Aorta (tissue), 5 donors: ENCODE results near the gene CASP8. TPM values are rescaled to one million over a fixed set of nuclear protein-coding genes. Genes with fewer than 3 reads are reported as not detected.

ENCODE experiments used
- ATAC-seq: fragments of 200-7000 bp; cut with Tn5 transposase; one replicate; pipeline ENCODE4 v1.9.1; 2022; ENCODE audit warnings: moderate library complexity; ENCODE audit not compliant: low FRiP score
- DNase-seq, 2 donors: peaks; one replicate each; pipeline ENCODE4 v3.0.0-alpha.2; 2020
- H3K27ac ChIP-seq, 2 donors: one replicate each; pipeline ENCODE4 v1.5.1; 2013; ENCODE audit warnings: low read length in 2 of 2, mild to moderate bottlenecking in 2 of 2, moderate library complexity in 2 of 2, control low read depth in 1 of 2, inconsistent platforms in 1 of 2, low read depth in 1 of 2
- H3K27me3 ChIP-seq, 2 donors: one replicate each; pipeline ENCODE4 v1.6.1; 2013; ENCODE audit warnings: control low read depth in 1 of 2, low read length in 1 of 2, mild to moderate bottlenecking in 1 of 2, moderate library complexity in 1 of 2; ENCODE audit not compliant: insufficient read depth in 2 of 2, control insufficient read depth in 1 of 2
- H3K36me3 ChIP-seq, 2 donors: one replicate each; pipeline ENCODE4 v1.6.1; 2013; ENCODE audit warnings: control low read depth in 1 of 2, low read length in 1 of 2, mild to moderate bottlenecking in 1 of 2; ENCODE audit not compliant: insufficient read depth in 2 of 2, control insufficient read depth in 1 of 2
- H3K4me1 ChIP-seq, 2 donors: one replicate each; pipeline ENCODE4 v1.6.1; 2013; ENCODE audit warnings: low read length in 2 of 2, control low read depth in 1 of 2, mild to moderate bottlenecking in 1 of 2, moderate library complexity in 1 of 2; ENCODE audit not compliant: insufficient read depth in 2 of 2, control insufficient read depth in 1 of 2
- H3K4me3 ChIP-seq, 2 donors: one replicate each; pipeline ENCODE4 v1.5.1; 2013; ENCODE audit warnings: low read length in 2 of 2, control low read depth in 1 of 2, mild to moderate bottlenecking in 1 of 2
- H3K9me3 ChIP-seq: one replicate; pipeline ENCODE4 v1.6.1; 2013; ENCODE audit warnings: mild to moderate bottlenecking, low read length; ENCODE audit not compliant: control insufficient read depth
- WGBS, 2 donors: extraction: QIAGEN DNeasy Blood & Tissue Kit; methylation state at CpG; one replicate each; pipeline ENCODE4 v1.1.7; 2013; 5-methylcytosine and 5-hydroxymethylcytosine counted together
- intact Hi-C, 2 donors: fragments of 100-400 bp; cut with DNase I; formaldehyde crosslinking; loops; one replicate each; pipeline versions ENCODE4 v1.14.2 to v1.15.0; 2022
- polyA plus RNA-seq, 2 donors: library from polyadenylated mRNA; stranded (reverse); fragments of 200-250 nt; gene quantifications; one replicate each; pipeline ENCODE4 v1.2.3, GENCODE V29; 2013
- total RNA-seq, 2 donors: library from RNA; stranded (reverse); fragmentation: NEBNext Ultra II Directional; extraction: Animal tissue kit (Norgen Biotek cat#: 25700); gene quantifications; one replicate each; pipeline ENCODE4 v1.2.1, GENCODE V29; 2021
- donor health status: healthy with polysubstance abuse.
- donor health status: Bipolar disorder and iron deficiency.
- donor health status: DM: no; HTN: no; CAD: no.
- donor health status: DM: no; HTN: no; CAD: no.
- donor health status: DM: yes; HTN: yes; CAD: no.

CASP8 gene
- total and polyA plus RNA-seq, 4 donors, result 5.6 to 20.3 (median 14.5) TPM

GRCh38 chr2:201228912-201229290 is 31.4 kb upstream of the CASP8 start:
- Histone ChIP-seq H3K36me3 (no peaks in the 10 kb centered on the region), H3K27ac (no peak overlapping the region), H3K4me3 (no peak overlapping the region), H3K4me1 (no peaks in the 10 kb centered on the region), H3K27me3 (no peaks in the 10 kb centered on the region), H3K9me3 (no peaks in the 10 kb centered on the region)
- WGBS, 2 donors, result 77 to 78% methylated on average over 12 of the region's 12 CpGs
- ATAC-seq (no peak), DNase-seq (no peak)
- intact Hi-C loops, result no loop called here

- intact Hi-C loops, result loop anchor here (5.0 to 10.0 kb wide), 4 partner anchors 130 to 473 kb away; partner anchors contain the start of genes STRADB (in 1 of the 2) and TRAK2 (in 1 of the 2)
- no peaks in the 10 kb centered on the region for H3K9me3 ChIP-seq
- 19 to 23% methylated on average over 8 of the region's 8 CpGs for WGBS, 2 donors
- DNase-seq (peak; percentile 90), ATAC-seq (peak; percentile 82)
- no peaks in the 10 kb centered on the region for H3K27me3 ChIP-seq
- H3K27ac ChIP-seq, result no peak overlapping the region
- H3K36me3 ChIP-seq, result no peaks in the 10 kb centered on the region
- no peak overlapping the region for H3K4me3 ChIP-seq
- H3K4me1 ChIP-seq, result no peaks in the 10 kb centered on the region
Measured at GRCh38 chr2:201231781-201232466, 28.4 kb upstream of the CASP8 start.

- Histone ChIP-seq H3K4me3 (no peak overlapping the region), H3K27me3 (no peaks in the 10 kb centered on the region), H3K9me3 (no peaks in the 10 kb centered on the region), H3K36me3 (no peaks in the 10 kb centered on the region), H3K4me1 (no peaks in the 10 kb centered on the region), H3K27ac (no peak overlapping the region)
- no peak for DNase-seq
- WGBS, 2 donors, result 65 to 87% methylated on average over 3 of the region's 3 CpGs
- intact Hi-C loops, result loop anchor here (5.0 to 10.0 kb wide), 4 partner anchors 130 to 472 kb away; partner anchors contain the start of genes STRADB (in 1 of the 2) and TRAK2 (in 1 of the 2)
- ATAC-seq, result no peak
Measured at GRCh38 chr2:201232467-201232815, 27.9 kb upstream of the CASP8 start.

- peak; percentile 66 for ATAC-seq
- H3K4me3 ChIP-seq, result no peak overlapping the region
- intact Hi-C loops, result loop anchor here (5.0 to 10.0 kb wide), 4 partner anchors 129 to 471 kb away; partner anchors contain the start of genes STRADB (in 1 of the 2) and TRAK2 (in 1 of the 2)
Measured at GRCh38 chr2:201233192-201233811, 27.0 kb upstream of the CASP8 start.

GRCh38 chr2:201233812-201234662 is 26.3 kb upstream of the CASP8 start:
- Histone ChIP-seq H3K27me3 (no peaks in the 10 kb centered on the region), H3K27ac (no peak overlapping the region), H3K4me3 (no peak overlapping the region), H3K9me3 (no peaks in the 10 kb centered on the region), H3K4me1 (no peaks in the 10 kb centered on the region), H3K36me3 (no peaks in the 10 kb centered on the region)
- intact Hi-C loops, result loop anchor here (5.0 to 10.0 kb wide), 4 partner anchors 128 to 471 kb away; partner anchors contain the start of genes STRADB (in 1 of the 2) and TRAK2 (in 1 of the 2)
- ATAC-seq, result no peak
- whole genome bisulfite sequencing, 2 donors, result 92 to 95% methylated on average over 21 of the region's 21 CpGs
- DNase-seq, result no peak

More at GRCh38 chr2:201233192-201233811, 27.0 kb upstream of the CASP8 start:
- whole genome bisulfite sequencing, 2 donors, result 65 to 68% methylated on average over 8 of the region's 8 CpGs
- no peaks in the 10 kb centered on the region for H3K27me3 ChIP-seq
- H3K27ac ChIP-seq, result no peak overlapping the region
- no peaks in the 10 kb centered on the region for H3K4me1 ChIP-seq
- peak; percentile 78 to 79 for DNase-seq
- H3K9me3 ChIP-seq, result no peaks in the 10 kb centered on the region
- H3K36me3 ChIP-seq, result no peaks in the 10 kb centered on the region

GRCh38 chr2:201234663-201235135 is 25.6 kb upstream of the CASP8 start:
- H3K9me3 ChIP-seq, result no peaks in the 10 kb centered on the region
- H3K4me1 ChIP-seq, result no peaks in the 10 kb centered on the region
- H3K27me3 ChIP-seq, result no peaks in the 10 kb centered on the region
- intact Hi-C loops, result loop anchor here (5.0 to 10.0 kb wide), 4 partner anchors 128 to 470 kb away; partner anchors contain the start of genes STRADB (in 1 of the 2) and TRAK2 (in 1 of the 2)
- no peak overlapping the region for H3K27ac ChIP-seq
- DNase-seq, result no peak
- WGBS, 2 donors, result 62 to 68% methylated on average over 3 of the region's 3 CpGs
- ATAC-seq, result no peak
- no peaks in the 10 kb centered on the region for H3K36me3 ChIP-seq
- no peak overlapping the region for H3K4me3 ChIP-seq

- no peak overlapping the region for H3K4me3 ChIP-seq
- H3K27ac ChIP-seq, result no peak overlapping the region
- no peaks in the 10 kb centered on the region for H3K36me3 ChIP-seq
- WGBS, 2 donors, result 11 to 14% methylated on average over 14 of the region's 14 CpGs
- DNase-seq (peak; percentile 77 to 82), ATAC-seq (peak; percentile 87)
- no peaks in the 10 kb centered on the region for H3K27me3 ChIP-seq
- intact Hi-C loops, result loop anchor here (2.0 to 10.0 kb wide), 5 partner anchors 126 to 469 kb away; partner anchors contain the start of genes STRADB (in 1 of the 2) and TRAK2 (in 1 of the 2)
- H3K4me1 ChIP-seq, result no peaks in the 10 kb centered on the region
- H3K9me3 ChIP-seq, result no peaks in the 10 kb centered on the region
Measured at GRCh38 chr2:201235860-201236811, 24.2 kb upstream of the CASP8 start.
